ENCODE measurements around the gene GRIN3A.

GRIN3A gene

DNA sequence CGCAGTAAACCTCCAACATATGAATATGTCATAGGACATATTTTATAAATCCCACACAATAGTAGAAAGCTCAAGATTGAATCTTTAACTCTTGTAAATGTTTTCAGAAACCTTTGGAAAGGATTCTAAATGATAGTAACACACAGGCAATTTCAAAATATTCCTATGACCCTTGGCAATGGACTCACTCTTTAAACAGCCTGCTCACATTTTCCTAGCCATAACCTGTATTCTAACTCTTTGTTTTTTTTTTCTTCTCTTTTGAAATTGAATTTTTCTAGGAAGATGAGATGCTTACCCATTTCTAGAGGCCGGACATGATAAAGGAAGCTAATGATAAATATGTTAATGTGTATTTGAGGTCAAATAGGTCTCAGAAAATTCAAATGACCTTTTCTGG is 29.6 kb downstream of the GRIN3A start:
- no peak for ATAC-seq (ENCODE audit: insufficient read depth, low read depth)
- H3K36me3 ChIP-seq (ENCODE audit: insufficient read depth, low read length): no peaks in the 10 kb centered on the region

DNA sequence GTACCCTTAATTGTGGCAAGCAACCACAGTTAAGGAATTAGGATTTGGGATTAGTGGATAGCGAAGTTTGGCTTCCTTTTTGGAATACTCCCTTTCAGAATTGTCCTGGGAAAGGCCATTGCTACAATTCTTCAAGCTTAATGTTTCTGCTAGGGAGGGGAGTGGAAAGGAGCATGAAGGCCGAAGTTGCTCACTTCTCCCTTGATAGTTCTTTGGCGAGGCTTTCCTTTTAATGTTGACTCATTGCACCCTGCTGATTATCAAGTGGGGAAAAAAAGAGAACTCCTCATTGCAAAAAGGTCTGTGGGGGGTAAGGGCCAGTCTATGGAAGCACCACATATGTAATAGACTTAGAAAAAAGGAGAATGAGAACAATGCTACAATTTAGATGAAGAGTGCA is 30.7 kb downstream of the GRIN3A start:
- no peak overlapping the region for H3K9ac ChIP-seq (ENCODE audit: low read depth, low read length)
- no peak overlapping the region for H3K4me3 ChIP-seq (ENCODE audit: low read depth in 1 of 2, low read length in 2 of 2)
- TF ChIP-seq, protein P1, sequence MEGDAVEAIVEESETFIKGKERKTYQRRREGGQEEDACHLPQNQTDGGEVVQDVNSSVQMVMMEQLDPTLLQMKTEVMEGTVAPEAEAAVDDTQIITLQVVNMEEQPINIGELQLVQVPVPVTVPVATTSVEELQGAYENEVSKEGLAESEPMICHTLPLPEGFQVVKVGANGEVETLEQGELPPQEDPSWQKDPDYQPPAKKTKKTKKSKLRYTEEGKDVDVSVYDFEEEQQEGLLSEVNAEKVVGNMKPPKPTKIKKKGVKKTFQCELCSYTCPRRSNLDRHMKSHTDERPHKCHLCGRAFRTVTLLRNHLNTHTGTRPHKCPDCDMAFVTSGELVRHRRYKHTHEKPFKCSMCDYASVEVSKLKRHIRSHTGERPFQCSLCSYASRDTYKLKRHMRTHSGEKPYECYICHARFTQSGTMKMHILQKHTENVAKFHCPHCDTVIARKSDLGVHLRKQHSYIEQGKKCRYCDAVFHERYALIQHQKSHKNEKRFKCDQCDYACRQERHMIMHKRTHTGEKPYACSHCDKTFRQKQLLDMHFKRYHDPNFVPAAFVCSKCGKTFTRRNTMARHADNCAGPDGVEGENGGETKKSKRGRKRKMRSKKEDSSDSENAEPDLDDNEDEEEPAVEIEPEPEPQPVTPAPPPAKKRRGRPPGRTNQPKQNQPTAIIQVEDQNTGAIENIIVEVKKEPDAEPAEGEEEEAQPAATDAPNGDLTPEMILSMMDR (IDR thresholded peaks at IDR 0.05; ENCODE audit: borderline replicate concordance, extremely low read depth, low read length, poor library complexity, severe bottlenecking): no peak
- TF ChIP-seq EZH2 (IDR thresholded peaks at IDR 0.05; ENCODE audit: borderline replicate concordance, low read depth, low read length, severe bottlenecking): no peak
- H3K4me1 ChIP-seq (ENCODE audit: insufficient read depth, low read length): no peaks in the 10 kb centered on the region
- no peaks in the 10 kb centered on the region; the same call in 1 of the 2 replicates for H4K20me1 ChIP-seq (ENCODE audit: insufficient read depth, low read length)
- H3K27ac ChIP-seq (ENCODE audit: low read length): no peak overlapping the region
- no peak for ATAC-seq (ENCODE audit: insufficient read depth, low read depth)
- H3K27me3 ChIP-seq (ENCODE audit: insufficient read depth, low read length, poor library complexity): no peaks in the 10 kb centered on the region
- no peaks in the 10 kb centered on the region for H3K79me2 ChIP-seq (ENCODE audit: insufficient read depth, low read length)
- no peak overlapping the region for H3K4me2 ChIP-seq (ENCODE audit: insufficient read depth, low read length)
- H2AFZ ChIP-seq (ENCODE audit: low read depth, low read length): no peak overlapping the region
- no peaks in the 10 kb centered on the region for H3K36me3 ChIP-seq (ENCODE audit: insufficient read depth, low read length)
- H3K9me3 ChIP-seq (ENCODE audit: insufficient read depth, low read length, severe bottlenecking): no peaks in the 10 kb centered on the region
- no peak for DNase-seq

More for the DNA sequence above, 29.6 kb downstream of the GRIN3A start:
- no peaks in the 10 kb centered on the region for H3K9me3 ChIP-seq (ENCODE audit: insufficient read depth, low read length, severe bottlenecking)
- H3K4me2 ChIP-seq (ENCODE audit: insufficient read depth, low read length): no peak overlapping the region
- no peak overlapping the region for H3K9ac ChIP-seq (ENCODE audit: low read depth, low read length)
- H3K79me2 ChIP-seq (ENCODE audit: insufficient read depth, low read length): no peaks in the 10 kb centered on the region
- no peak overlapping the region for H2AFZ ChIP-seq (ENCODE audit: low read depth, low read length)
- TF ChIP-seq, protein P1 (IDR thresholded peaks at IDR 0.05; ENCODE audit: borderline replicate concordance, extremely low read depth, low read length, poor library complexity, severe bottlenecking): no peak
- no peak for TF ChIP-seq EZH2 (IDR thresholded peaks at IDR 0.05; ENCODE audit: borderline replicate concordance, low read depth, low read length, severe bottlenecking)
- no peaks in the 10 kb centered on the region for H3K4me1 ChIP-seq (ENCODE audit: insufficient read depth, low read length)
- no peak overlapping the region for H3K27ac ChIP-seq (ENCODE audit: low read length)
- H3K27me3 ChIP-seq (ENCODE audit: insufficient read depth, low read length, poor library complexity): no peaks in the 10 kb centered on the region
- no peaks in the 10 kb centered on the region; the same call in 1 of the 2 replicates for H4K20me1 ChIP-seq (ENCODE audit: insufficient read depth, low read length)
- no peak overlapping the region for H3K4me3 ChIP-seq (ENCODE audit: low read depth in 1 of 2, low read length in 2 of 2)
- DNase-seq: no peak

DNA sequence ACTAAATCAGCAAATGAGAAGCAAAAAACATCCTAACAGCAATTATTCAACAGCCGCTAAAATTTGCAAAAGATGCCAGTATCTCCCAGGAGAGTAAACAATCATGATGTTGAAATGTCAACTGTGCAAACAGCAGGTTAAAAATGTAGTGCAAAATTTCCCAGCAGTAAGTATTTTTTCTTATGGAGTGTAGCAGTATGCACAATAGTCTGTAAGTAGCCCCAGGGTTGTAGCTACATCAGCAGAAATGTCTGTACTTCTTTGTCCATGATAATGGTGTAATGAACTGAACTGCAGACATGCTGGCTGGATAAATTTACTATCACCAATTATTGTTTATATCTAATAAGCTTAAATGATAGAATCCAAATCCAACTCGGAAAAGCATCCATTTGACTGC is 31.4 kb downstream of the GRIN3A start:
- H4K20me1 ChIP-seq (ENCODE audit: insufficient read depth, low read length): no peaks in the 10 kb centered on the region; the same call in 1 of the 2 replicates
- no peaks in the 10 kb centered on the region for H3K4me1 ChIP-seq (ENCODE audit: insufficient read depth, low read length)
- H3K27me3 ChIP-seq (ENCODE audit: insufficient read depth, low read length, poor library complexity): no peaks in the 10 kb centered on the region
- no peak for DNase-seq
- no peak overlapping the region for H2AFZ ChIP-seq (ENCODE audit: low read depth, low read length)
- no peak for TF ChIP-seq EZH2 (IDR thresholded peaks at IDR 0.05; ENCODE audit: borderline replicate concordance, low read depth, low read length, severe bottlenecking)
- TF ChIP-seq, protein P1 (IDR thresholded peaks at IDR 0.05; ENCODE audit: borderline replicate concordance, extremely low read depth, low read length, poor library complexity, severe bottlenecking): no peak
- H3K9me3 ChIP-seq (ENCODE audit: insufficient read depth, low read length, severe bottlenecking): no peaks in the 10 kb centered on the region
- ATAC-seq (ENCODE audit: insufficient read depth, low read depth): no peak
- no peak overlapping the region for H3K4me2 ChIP-seq (ENCODE audit: insufficient read depth, low read length)
- H3K36me3 ChIP-seq (ENCODE audit: insufficient read depth, low read length): no peaks in the 10 kb centered on the region
- no peak overlapping the region for H3K4me3 ChIP-seq (ENCODE audit: low read depth in 1 of 2, low read length in 2 of 2)
- no peaks in the 10 kb centered on the region for H3K79me2 ChIP-seq (ENCODE audit: insufficient read depth, low read length)
- no peak overlapping the region for H3K9ac ChIP-seq (ENCODE audit: low read depth, low read length)
- H3K27ac ChIP-seq (ENCODE audit: low read length): no peak overlapping the region
